NK-92 (cell line): ENCODE measurements around the gene POLE.

ENCODE experiments used
- DNase-seq: peaks from one replicate; lab custom pipeline; 2025; ENCODE audit not compliant: unreplicated experiment; lab: John Stamatoyannopoulos, UW

POLE gene

GRCh38 chr12:132582582-132583410 is 104.3 kb downstream of the POLE start:
- no peak for DNase-seq

- no peak for DNase-seq
Observed at GRCh38 chr12:132582058-132582420, 105.1 kb downstream of the POLE start.

GRCh38 chr12:132581348-132582057 is 105.6 kb downstream of the POLE start:
- DNase-seq: no peak

- DNase-seq: no peak
Observed at GRCh38 chr12:132580701-132581292, 106.3 kb downstream of the POLE start.

GRCh38 chr12:132579744-132580143 is 107.4 kb downstream of the POLE start:
- DNase-seq: no peak

GRCh38 chr12:132578826-132579225 is 108.3 kb downstream of the POLE start:
- DNase-seq: no peak

- DNase-seq: no peak
Observed at GRCh38 chr12:132578118-132578517, 109.0 kb downstream of the POLE start.

- DNase-seq: no peak
Observed at GRCh38 chr12:132577191-132577920, 109.8 kb downstream of the POLE start.

GRCh38 chr12:132576701-132577100 is 110.4 kb downstream of the POLE start:
- DNase-seq: no peak

GRCh38 chr12:132575661-132576060 is 111.5 kb downstream of the POLE start:
- no peak for DNase-seq

- no peak for DNase-seq
Observed at GRCh38 chr12:132574271-132574996, 112.7 kb downstream of the POLE start.
